ENCODE data around the gene SRPK3.

Gene SRPK3

GRCh38 chrX:153828723-153829548 is 48.1 kb downstream of the SRPK3 start:
- Histone ChIP-seq H3K9me2 (ENCODE audit: low read depth, low read length) (no peaks in the 10 kb centered on the region), H3K9ac (ENCODE audit: low read length) (no peak overlapping the region), H3K36me3 (ENCODE audit: insufficient read depth, low read length) (no peaks in the 10 kb centered on the region), H3K79me2 (ENCODE audit: insufficient read depth, low read length) (no peaks in the 10 kb centered on the region), H3F3A (ENCODE audit: insufficient read depth, low read length) (no peaks in the 10 kb centered on the region), H3K4me2 (ENCODE audit: low read length) (no peak overlapping the region), H3K9me3 (ENCODE audit: low read length) (no peaks in the 10 kb centered on the region), H4K20me1 (ENCODE audit: insufficient read depth, low read length) (no peaks in the 10 kb centered on the region), H3K27ac (ENCODE audit: low read depth, low read length, poor library complexity, severe bottlenecking) (no peak overlapping the region), H3K4me3 (ENCODE audit: low read depth, low read length, poor library complexity, severe bottlenecking) (no peak overlapping the region), H3K4me1 (ENCODE audit: insufficient read depth, low read length, severe bottlenecking) (no peaks in the 10 kb centered on the region), H3K27me3 (ENCODE audit: insufficient read depth, low read length) (no peaks in the 10 kb centered on the region), H2AFZ (ENCODE audit: low read length) (no peak overlapping the region)
- no peak for TF ChIP-seq EZH2 (IDR thresholded peaks at IDR 0.05; ENCODE audit: borderline replicate concordance, low read length)

- H3K4me3 ChIP-seq (ENCODE audit: low read depth, low read length, poor library complexity, severe bottlenecking) = no peak overlapping the region
- no peak for TF ChIP-seq EZH2 (IDR thresholded peaks at IDR 0.05; ENCODE audit: borderline replicate concordance, low read length)
- no peak for TF ChIP-seq CTCF (IDR thresholded peaks at IDR 0.05; ENCODE audit: low read length)
- no peaks in the 10 kb centered on the region for H4K20me1 ChIP-seq (ENCODE audit: insufficient read depth, low read length)
- H3K79me2 ChIP-seq (ENCODE audit: insufficient read depth, low read length) = no peaks in the 10 kb centered on the region
- no peaks in the 10 kb centered on the region for H3K9me2 ChIP-seq (ENCODE audit: low read depth, low read length)
- no peak overlapping the region for H3K9ac ChIP-seq (ENCODE audit: low read length)
- no peaks in the 10 kb centered on the region for H3F3A ChIP-seq (ENCODE audit: insufficient read depth, low read length)
- no peak overlapping the region for H3K27ac ChIP-seq (ENCODE audit: low read depth, low read length, poor library complexity, severe bottlenecking)
- H3K9me3 ChIP-seq (ENCODE audit: low read length) = no peaks in the 10 kb centered on the region
- no peaks in the 10 kb centered on the region for H3K27me3 ChIP-seq (ENCODE audit: insufficient read depth, low read length)
- no peak overlapping the region for H2AFZ ChIP-seq (ENCODE audit: low read length)
- no peaks in the 10 kb centered on the region for H3K36me3 ChIP-seq (ENCODE audit: insufficient read depth, low read length)
- H3K4me2 ChIP-seq (ENCODE audit: low read length) = no peak overlapping the region
- H3K4me1 ChIP-seq (ENCODE audit: insufficient read depth, low read length, severe bottlenecking) = no peaks in the 10 kb centered on the region
Observed at GRCh38 chrX:153829549-153829798, 48.6 kb downstream of the SRPK3 start.

- H3K9ac ChIP-seq (ENCODE audit: low read length) = no peak within 1 kb of the TSS
- H3K4me3 ChIP-seq (ENCODE audit: low read depth, low read length, poor library complexity, severe bottlenecking) = no peak within 1 kb of the TSS
- no peaks in the 10 kb centered on the region for H4K20me1 ChIP-seq (ENCODE audit: insufficient read depth, low read length)
- no peaks in the 10 kb centered on the region for H3K27me3 ChIP-seq (ENCODE audit: insufficient read depth, low read length)
- no peak within 1 kb of the TSS for H3K27ac ChIP-seq (ENCODE audit: low read depth, low read length, poor library complexity, severe bottlenecking)
- H3K4me2 ChIP-seq (ENCODE audit: low read length) = peak within 1 kb of the TSS; percentile 16; the same call in 1 of the 2 replicates
- no peaks in the 10 kb centered on the region for H3K4me1 ChIP-seq (ENCODE audit: insufficient read depth, low read length, severe bottlenecking)
- no peaks in the 10 kb centered on the region for H3K9me3 ChIP-seq (ENCODE audit: low read length)
- no peak within 1 kb of the TSS for H2AFZ ChIP-seq (ENCODE audit: low read length)
- H3F3A ChIP-seq (ENCODE audit: insufficient read depth, low read length) = no peaks in the 10 kb centered on the region
- no peak for TF ChIP-seq CTCF (IDR thresholded peaks at IDR 0.05; ENCODE audit: low read length)
- no peak for TF ChIP-seq EZH2 (IDR thresholded peaks at IDR 0.05; ENCODE audit: borderline replicate concordance, low read length)
- no peaks in the 10 kb centered on the region for H3K79me2 ChIP-seq (ENCODE audit: insufficient read depth, low read length)
- no peaks in the 10 kb centered on the region for H3K36me3 ChIP-seq (ENCODE audit: insufficient read depth, low read length)
- H3K9me2 ChIP-seq (ENCODE audit: low read depth, low read length) = no peaks in the 10 kb centered on the region
Observed at GRCh38 chrX:153829799-153830639, 49.2 kb downstream of the SRPK3 start, which contains the start of gene PDZD4. TSS of gene PDZD4 (minus strand) at chrX:153830544. CDS start at chrX:153830298, 246 bp downstream.
